ENCODE results near the gene LAMC1. TPM values are rescaled to one million over a fixed set of nuclear protein-coding genes. Genes with fewer than 3 reads are reported as not detected.
A peak's percentile ranks its signal among the peaks of the same experiment; 100 is the strongest.
"Not testable (repeated sequence)": the region's sequence is repeated elsewhere in the genome, so short reads cannot be mapped to it uniquely, and the experiment has no call there.

Gene LAMC1
- total RNA-seq, 2 donors from 2014 or later, result 60.7 to 96.6 TPM

- Histone ChIP-seq H3K27me3 (no peaks in the 10 kb centered on the region), H3K4me1 (peaks cover 18% of the 10 kb centered on the region), H3K4me3 (no peak overlapping the region), H3K36me3 (replicated peaks in 1 of 2; ENCODE audit: insufficient read depth in 1 of 2, low read depth in 2 of 2) (no peaks in the 10 kb centered on the region), H3K9me3 (no peaks in the 10 kb centered on the region), H3K27ac (no peak overlapping the region)
- no peak for ATAC-seq
- intact Hi-C loops (cut with DNase I), result no loop called here
- 59 to 69% methylated on average over 2 of the region's 2 CpGs for WGBS, 2 donors
- DNase-seq, result no peak
- TF ChIP-seq, protein P1, sequence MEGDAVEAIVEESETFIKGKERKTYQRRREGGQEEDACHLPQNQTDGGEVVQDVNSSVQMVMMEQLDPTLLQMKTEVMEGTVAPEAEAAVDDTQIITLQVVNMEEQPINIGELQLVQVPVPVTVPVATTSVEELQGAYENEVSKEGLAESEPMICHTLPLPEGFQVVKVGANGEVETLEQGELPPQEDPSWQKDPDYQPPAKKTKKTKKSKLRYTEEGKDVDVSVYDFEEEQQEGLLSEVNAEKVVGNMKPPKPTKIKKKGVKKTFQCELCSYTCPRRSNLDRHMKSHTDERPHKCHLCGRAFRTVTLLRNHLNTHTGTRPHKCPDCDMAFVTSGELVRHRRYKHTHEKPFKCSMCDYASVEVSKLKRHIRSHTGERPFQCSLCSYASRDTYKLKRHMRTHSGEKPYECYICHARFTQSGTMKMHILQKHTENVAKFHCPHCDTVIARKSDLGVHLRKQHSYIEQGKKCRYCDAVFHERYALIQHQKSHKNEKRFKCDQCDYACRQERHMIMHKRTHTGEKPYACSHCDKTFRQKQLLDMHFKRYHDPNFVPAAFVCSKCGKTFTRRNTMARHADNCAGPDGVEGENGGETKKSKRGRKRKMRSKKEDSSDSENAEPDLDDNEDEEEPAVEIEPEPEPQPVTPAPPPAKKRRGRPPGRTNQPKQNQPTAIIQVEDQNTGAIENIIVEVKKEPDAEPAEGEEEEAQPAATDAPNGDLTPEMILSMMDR (IDR thresholded peaks at IDR 0.05), result no peak
- no peak for TF ChIP-seq POLR2A (IDR thresholded peaks at IDR 0.05)
Observed at GRCh38 chr1:183058851-183059502, 35.8 kb downstream of the LAMC1 start.

DNA sequence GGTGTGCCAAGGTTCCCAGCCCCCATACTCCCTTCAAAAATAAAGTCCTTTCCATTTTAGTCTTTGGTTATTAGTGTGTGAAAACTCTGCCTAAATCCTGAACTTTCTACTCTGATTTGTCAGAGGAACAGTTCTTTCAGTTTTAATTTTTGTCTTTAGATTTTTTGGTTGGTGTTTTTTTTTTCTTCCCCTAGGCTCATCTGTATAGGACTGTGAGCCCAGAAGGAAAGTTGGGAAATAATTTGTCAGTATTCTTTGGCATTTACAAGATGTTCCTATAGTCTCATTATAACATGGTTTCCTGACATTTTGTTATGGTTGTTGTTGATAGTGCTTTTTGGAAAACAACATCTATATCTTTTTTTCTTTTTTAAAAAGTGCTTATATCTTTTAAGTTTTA, 38.0 kb downstream of the LAMC1 start:
- ATAC-seq (no peak), DNase-seq (no peak)
- Histone ChIP-seq H3K27ac (peak overlapping the region in 1 of 4 donors; percentile 28), H3K4me1 (peaks cover 18% of the 10 kb centered on the region), H3K27me3 (no peaks in the 10 kb centered on the region), H3K36me3 (replicated peaks in 1 of 2; ENCODE audit: insufficient read depth in 1 of 2, low read depth in 2 of 2) (no peaks in the 10 kb centered on the region), H3K9me3 (no peaks in the 10 kb centered on the region), H3K4me3 (no peak overlapping the region)
- intact Hi-C loops (cut with DNase I), result no loop called here
- no peak for TF ChIP-seq POLR2A (IDR thresholded peaks at IDR 0.05)
- TF ChIP-seq, protein P1 (IDR thresholded peaks at IDR 0.05), result no peak

- TF ChIP-seq, protein P1 (IDR thresholded peaks at IDR 0.05), result no peak
- no peak for TF ChIP-seq POLR2A (IDR thresholded peaks at IDR 0.05)
- 67 to 78% methylated on average over 1 of the region's 1 CpG for WGBS, 2 donors
- Histone ChIP-seq H3K36me3 (replicated peaks in 1 of 2; ENCODE audit: insufficient read depth in 1 of 2, low read depth in 2 of 2) (no peaks in the 10 kb centered on the region), H3K9me3 (no peaks in the 10 kb centered on the region), H3K4me1 (peaks cover 18% of the 10 kb centered on the region), H3K27me3 (no peaks in the 10 kb centered on the region), H3K27ac (no peak overlapping the region), H3K4me3 (no peak overlapping the region)
- intact Hi-C loops (cut with DNase I), result no loop called here
- DNase-seq (no peak), ATAC-seq (no peak)
Observed at GRCh38 chr1:183063349-183063748, 40.1 kb downstream of the LAMC1 start.

GRCh38 chr1:183065168-183065706, 42.0 kb downstream of the LAMC1 start:
- Histone ChIP-seq H3K27me3 (no peaks in the 10 kb centered on the region), H3K36me3 (replicated peaks in 1 of 2; ENCODE audit: insufficient read depth in 1 of 2, low read depth in 2 of 2) (no peaks in the 10 kb centered on the region), H3K9me3 (no peaks in the 10 kb centered on the region), H3K4me1 (peaks cover 18% of the 10 kb centered on the region), H3K27ac (no peak overlapping the region), H3K4me3 (no peak overlapping the region)
- DNase-seq (no peak), ATAC-seq (no peak)
- intact Hi-C loops (cut with DNase I), result no loop called here
- 93 to 95% methylated on average over 6 of the region's 6 CpGs for WGBS, 2 donors
- TF ChIP-seq, protein P1 (IDR thresholded peaks at IDR 0.05), result no peak

DNA sequence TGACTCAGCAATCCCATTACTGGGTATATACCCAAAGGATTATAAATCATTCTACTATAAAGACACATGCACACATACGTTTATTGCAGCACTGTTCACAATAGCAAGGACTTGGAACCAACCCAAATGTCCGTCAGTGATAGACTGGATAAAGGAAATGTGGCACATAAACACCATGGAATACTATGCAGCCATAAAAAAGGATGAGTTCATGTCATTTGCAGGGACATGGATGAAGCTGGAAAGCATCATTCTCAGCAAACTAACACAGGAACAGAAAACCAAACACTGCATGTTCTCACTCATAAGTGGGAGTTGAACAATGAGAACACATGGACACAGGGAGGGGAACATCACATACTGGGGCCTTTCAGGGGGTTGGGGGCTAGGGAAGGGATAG, 43.2 kb downstream of the LAMC1 start:
- H3K4me3 ChIP-seq; intact Hi-C loops (cut with DNase I); H3K9me3 ChIP-seq; H3K27ac ChIP-seq; ATAC-seq; H3K36me3 ChIP-seq (replicated peaks in 1 of 2; ENCODE audit: insufficient read depth in 1 of 2, low read depth in 2 of 2); H3K27me3 ChIP-seq; DNase-seq: not testable (repeated sequence)
- H3K4me1 ChIP-seq, result peaks cover 13% of the 10 kb centered on the region
- 75 to 92% methylated on average over 2 of the region's 2 CpGs for WGBS, 2 donors

All from body of pancreas (tissue), 4 donors.